Fibroblast of skin of back (primary cell): ENCODE data around the gene LONP2.
"Not testable (repeated sequence)": the region's sequence is repeated elsewhere in the genome, so short reads cannot be mapped to it uniquely, and the experiment has no call there.

Experiments
- DNase-seq: peaks from one replicate; pipeline ENCODE4 v3.0.0-alpha.2; 2013

Gene LONP2

GRCh38 chr16:48291754-48292153 lies 47.7 kb downstream of the LONP2 start:
- no peak for DNase-seq

GRCh38 chr16:48292452-48292851 lies 48.4 kb downstream of the LONP2 start:
- DNase-seq = no peak

- DNase-seq = no peak
These were observed 50.6 kb downstream of the LONP2 start for GRCh38 chr16:48294724-48295123.

GRCh38 chr16:48295488-48296281 lies 51.6 kb downstream of the LONP2 start:
- DNase-seq = no peak

- DNase-seq = no peak
These were observed 55.4 kb downstream of the LONP2 start for GRCh38 chr16:48299471-48299870.

- DNase-seq = peak; percentile 81
These were observed 56.3 kb downstream of the LONP2 start for GRCh38 chr16:48300391-48300856.

- DNase-seq = no peak
These were observed 64.4 kb downstream of the LONP2 start for GRCh38 chr16:48308535-48308934.

GRCh38 chr16:48310908-48311641 lies 67.0 kb downstream of the LONP2 start:
- no peak for DNase-seq

- DNase-seq = not testable (repeated sequence)
These were observed 69.8 kb downstream of the LONP2 start for GRCh38 chr16:48313905-48314304.

GRCh38 chr16:48317026-48317425 lies 72.9 kb downstream of the LONP2 start:
- no peak for DNase-seq

- peak; percentile 90 for DNase-seq
These were observed 73.7 kb downstream of the LONP2 start for GRCh38 chr16:48317614-48318315.

GRCh38 chr16:48318630-48319029 lies 74.5 kb downstream of the LONP2 start:
- peak; percentile 66 for DNase-seq

- DNase-seq = no peak
These were observed 77.4 kb downstream of the LONP2 start for GRCh38 chr16:48321317-48322036.

GRCh38 chr16:48323783-48324775 lies 80.0 kb downstream of the LONP2 start:
- peak; percentile 29 for DNase-seq

- no peak for DNase-seq
These were observed 82.8 kb downstream of the LONP2 start for GRCh38 chr16:48326915-48327314.

GRCh38 chr16:48329138-48329537 lies 85.0 kb downstream of the LONP2 start:
- DNase-seq = no peak

GRCh38 chr16:48330189-48330840 lies 86.2 kb downstream of the LONP2 start:
- DNase-seq = no peak

- no peak for DNase-seq
These were observed 86.7 kb downstream of the LONP2 start for GRCh38 chr16:48330841-48331192.

GRCh38 chr16:48332978-48333377 lies 88.9 kb downstream of the LONP2 start:
- no peak for DNase-seq

GRCh38 chr16:48334325-48334724 lies 90.2 kb downstream of the LONP2 start:
- no peak for DNase-seq

GRCh38 chr16:48335961-48336360 lies 91.9 kb downstream of the LONP2 start:
- DNase-seq = peak; percentile 84
